ENCODE measurements around the gene DOCK9.

DNA sequence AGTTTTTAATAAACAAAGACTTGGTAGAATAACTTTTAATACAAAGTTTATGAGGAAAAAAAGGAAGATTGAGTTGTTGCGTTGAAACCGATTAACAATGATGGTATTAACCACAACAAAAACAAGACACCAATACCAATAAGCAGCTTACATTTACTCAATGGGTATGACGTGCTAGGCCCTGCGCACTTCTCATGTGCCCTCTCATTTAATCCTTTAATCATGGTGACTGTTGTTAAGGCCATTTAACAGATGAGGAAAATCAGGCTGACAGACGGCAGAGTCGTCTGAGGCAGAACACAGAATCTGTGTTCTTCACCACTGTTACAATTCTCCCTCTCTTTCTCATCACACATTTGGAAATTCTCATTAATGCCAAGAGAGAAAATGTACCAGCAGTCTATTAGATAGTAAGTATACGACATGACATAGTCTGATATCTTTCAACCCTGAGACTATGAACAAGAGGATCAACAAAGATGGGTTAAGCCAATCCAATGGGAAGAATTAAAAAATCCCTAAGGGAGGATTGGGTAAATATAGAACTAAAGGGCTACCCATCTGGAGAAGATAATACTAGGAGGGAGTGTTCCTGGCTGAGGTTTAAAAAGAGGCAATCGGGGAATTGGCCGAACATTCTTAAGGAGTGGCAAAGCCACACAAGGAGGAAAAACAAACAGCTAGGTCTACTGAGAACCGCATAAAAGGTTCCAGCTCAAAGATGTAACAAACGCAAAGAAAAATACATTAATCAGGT is 54.0 kb downstream of the DOCK9 start:
- TF ChIP-seq, protein P1, sequence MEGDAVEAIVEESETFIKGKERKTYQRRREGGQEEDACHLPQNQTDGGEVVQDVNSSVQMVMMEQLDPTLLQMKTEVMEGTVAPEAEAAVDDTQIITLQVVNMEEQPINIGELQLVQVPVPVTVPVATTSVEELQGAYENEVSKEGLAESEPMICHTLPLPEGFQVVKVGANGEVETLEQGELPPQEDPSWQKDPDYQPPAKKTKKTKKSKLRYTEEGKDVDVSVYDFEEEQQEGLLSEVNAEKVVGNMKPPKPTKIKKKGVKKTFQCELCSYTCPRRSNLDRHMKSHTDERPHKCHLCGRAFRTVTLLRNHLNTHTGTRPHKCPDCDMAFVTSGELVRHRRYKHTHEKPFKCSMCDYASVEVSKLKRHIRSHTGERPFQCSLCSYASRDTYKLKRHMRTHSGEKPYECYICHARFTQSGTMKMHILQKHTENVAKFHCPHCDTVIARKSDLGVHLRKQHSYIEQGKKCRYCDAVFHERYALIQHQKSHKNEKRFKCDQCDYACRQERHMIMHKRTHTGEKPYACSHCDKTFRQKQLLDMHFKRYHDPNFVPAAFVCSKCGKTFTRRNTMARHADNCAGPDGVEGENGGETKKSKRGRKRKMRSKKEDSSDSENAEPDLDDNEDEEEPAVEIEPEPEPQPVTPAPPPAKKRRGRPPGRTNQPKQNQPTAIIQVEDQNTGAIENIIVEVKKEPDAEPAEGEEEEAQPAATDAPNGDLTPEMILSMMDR (IDR thresholded peaks at IDR 0.05) = no peak
- TF ChIP-seq, protein P2, sequence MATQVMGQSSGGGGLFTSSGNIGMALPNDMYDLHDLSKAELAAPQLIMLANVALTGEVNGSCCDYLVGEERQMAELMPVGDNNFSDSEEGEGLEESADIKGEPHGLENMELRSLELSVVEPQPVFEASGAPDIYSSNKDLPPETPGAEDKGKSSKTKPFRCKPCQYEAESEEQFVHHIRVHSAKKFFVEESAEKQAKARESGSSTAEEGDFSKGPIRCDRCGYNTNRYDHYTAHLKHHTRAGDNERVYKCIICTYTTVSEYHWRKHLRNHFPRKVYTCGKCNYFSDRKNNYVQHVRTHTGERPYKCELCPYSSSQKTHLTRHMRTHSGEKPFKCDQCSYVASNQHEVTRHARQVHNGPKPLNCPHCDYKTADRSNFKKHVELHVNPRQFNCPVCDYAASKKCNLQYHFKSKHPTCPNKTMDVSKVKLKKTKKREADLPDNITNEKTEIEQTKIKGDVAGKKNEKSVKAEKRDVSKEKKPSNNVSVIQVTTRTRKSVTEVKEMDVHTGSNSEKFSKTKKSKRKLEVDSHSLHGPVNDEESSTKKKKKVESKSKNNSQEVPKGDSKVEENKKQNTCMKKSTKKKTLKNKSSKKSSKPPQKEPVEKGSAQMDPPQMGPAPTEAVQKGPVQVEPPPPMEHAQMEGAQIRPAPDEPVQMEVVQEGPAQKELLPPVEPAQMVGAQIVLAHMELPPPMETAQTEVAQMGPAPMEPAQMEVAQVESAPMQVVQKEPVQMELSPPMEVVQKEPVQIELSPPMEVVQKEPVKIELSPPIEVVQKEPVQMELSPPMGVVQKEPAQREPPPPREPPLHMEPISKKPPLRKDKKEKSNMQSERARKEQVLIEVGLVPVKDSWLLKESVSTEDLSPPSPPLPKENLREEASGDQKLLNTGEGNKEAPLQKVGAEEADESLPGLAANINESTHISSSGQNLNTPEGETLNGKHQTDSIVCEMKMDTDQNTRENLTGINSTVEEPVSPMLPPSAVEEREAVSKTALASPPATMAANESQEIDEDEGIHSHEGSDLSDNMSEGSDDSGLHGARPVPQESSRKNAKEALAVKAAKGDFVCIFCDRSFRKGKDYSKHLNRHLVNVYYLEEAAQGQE (IDR thresholded peaks at IDR 0.05; ENCODE audit: insufficient read depth in 1 of 2, low read depth in 2 of 2, low read length in 1 of 2) = no peak
- TF ChIP-seq POLR2AphosphoS5 (IDR thresholded peaks at IDR 0.05; ENCODE audit: low read depth, low read length) (no peak), TCF7L2 (IDR thresholded peaks at IDR 0.05; ENCODE audit: low read depth, low read length) (no peak)

All from Panc1 (cell line).